Peyer's patch (tissue), 4 donors: ENCODE data around the gene TANC2. TPM values are rescaled to one million over a fixed set of nuclear protein-coding genes. Genes with fewer than 3 reads are reported as not detected.
A peak's percentile ranks its signal among the peaks of the same experiment; 100 is the strongest.

Source experiments
- DNase-seq, 3 donors: peaks; one replicate each; pipeline ENCODE4 v3.0.0-alpha.2; 2017 to 2019
- H3K27ac ChIP-seq, 4 donors: fragments of 200-600 bp; sonication (generic); one replicate each; pipeline ENCODE4 v1.5.1; 2016 to 2019
- H3K27me3 ChIP-seq, 2 donors: fragments of 200-600 bp; sonication (generic); one replicate each; pipeline ENCODE4 v1.5.1; 2019
- H3K36me3 ChIP-seq, 3 donors: fragments of 200-600 bp; sonication (generic); one replicate each; pipeline ENCODE4 v1.5.1; 2016 to 2019
- H3K4me1 ChIP-seq, 4 donors: fragments of 200-600 bp; sonication (generic); one replicate each; pipeline ENCODE4 v1.5.1; 2016 to 2019
- H3K4me3 ChIP-seq, 4 donors: fragments of 200-600 bp; sonication (generic); 1 replicate in 3 of 4; 2 replicates in 1 of 4; pipeline ENCODE4 v1.5.1; 2016 to 2019; ENCODE audit warnings: mild to moderate bottlenecking in 1 of 4
- H3K9me3 ChIP-seq, 4 donors: fragments of 200-600 bp; sonication (generic); one replicate each; pipeline ENCODE4 v1.5.1; 2016 to 2019; ENCODE audit warnings: mild to moderate bottlenecking in 1 of 4
- POLR2A ChIP-seq, 2 donors: fragments of 450-650 bp; IDR thresholded peaks; one replicate each; pipeline ENCODE4 v1.5.1; 2017; ENCODE audit warnings: antibody characterized with exemption in 2 of 2, mild to moderate bottlenecking in 2 of 2, moderate library complexity in 2 of 2
- total RNA-seq, 4 donors: library from RNA; depleted of rRNA; stranded (reverse); fragments of >200 nt; gene quantifications; one replicate each; pipeline ENCODE4 v1.1.0, GENCODE V29; 2016
- TF ChIP-seq, protein P1 (sequence below), 6 experiments: fragments of 450-650 bp in 4 of 6; fragments of 200-600 bp in 2 of 6; sonication (generic) in 1 of 6; IDR thresholded peaks; one replicate each; pipeline ENCODE4 v1.5.1; 2017 to 2019; ENCODE audit warnings: antibody characterized with exemption in 6 of 6, mild to moderate bottlenecking in 3 of 6, moderate library complexity in 1 of 6

Gene TANC2
- total RNA-seq, 4 donors from 2014 or later = 3.2 to 21.5 (median 7.8) TPM

DNA sequence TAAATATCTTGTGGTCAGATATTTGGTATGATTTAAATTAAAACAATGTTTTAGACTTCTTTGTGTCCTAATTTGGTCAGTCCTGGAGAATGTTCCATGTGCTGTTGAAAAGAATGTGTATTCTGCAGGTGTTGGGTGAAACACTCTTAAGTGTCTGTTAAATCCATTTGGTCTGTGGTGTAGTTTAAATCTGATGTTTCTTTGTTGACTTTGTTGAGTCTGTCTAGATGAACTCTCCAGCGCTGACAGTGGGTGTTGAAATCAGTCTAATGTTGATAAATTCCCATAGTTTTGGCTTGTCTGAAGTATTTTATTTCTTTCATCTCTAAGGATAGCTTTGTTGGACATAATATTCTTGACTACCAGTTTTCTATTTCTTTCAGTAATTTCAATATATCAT, 18.8 kb downstream of the TANC2 start:
- H3K27me3 ChIP-seq = no peaks in the 10 kb centered on the region
- no peaks in the 10 kb centered on the region for H3K9me3 ChIP-seq
- no peak overlapping the region for H3K27ac ChIP-seq
- no peaks in the 10 kb centered on the region for H3K4me1 ChIP-seq
- no peak for DNase-seq
- no peaks in the 10 kb centered on the region for H3K36me3 ChIP-seq
- H3K4me3 ChIP-seq = no peak overlapping the region
- TF ChIP-seq, protein P1, sequence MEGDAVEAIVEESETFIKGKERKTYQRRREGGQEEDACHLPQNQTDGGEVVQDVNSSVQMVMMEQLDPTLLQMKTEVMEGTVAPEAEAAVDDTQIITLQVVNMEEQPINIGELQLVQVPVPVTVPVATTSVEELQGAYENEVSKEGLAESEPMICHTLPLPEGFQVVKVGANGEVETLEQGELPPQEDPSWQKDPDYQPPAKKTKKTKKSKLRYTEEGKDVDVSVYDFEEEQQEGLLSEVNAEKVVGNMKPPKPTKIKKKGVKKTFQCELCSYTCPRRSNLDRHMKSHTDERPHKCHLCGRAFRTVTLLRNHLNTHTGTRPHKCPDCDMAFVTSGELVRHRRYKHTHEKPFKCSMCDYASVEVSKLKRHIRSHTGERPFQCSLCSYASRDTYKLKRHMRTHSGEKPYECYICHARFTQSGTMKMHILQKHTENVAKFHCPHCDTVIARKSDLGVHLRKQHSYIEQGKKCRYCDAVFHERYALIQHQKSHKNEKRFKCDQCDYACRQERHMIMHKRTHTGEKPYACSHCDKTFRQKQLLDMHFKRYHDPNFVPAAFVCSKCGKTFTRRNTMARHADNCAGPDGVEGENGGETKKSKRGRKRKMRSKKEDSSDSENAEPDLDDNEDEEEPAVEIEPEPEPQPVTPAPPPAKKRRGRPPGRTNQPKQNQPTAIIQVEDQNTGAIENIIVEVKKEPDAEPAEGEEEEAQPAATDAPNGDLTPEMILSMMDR (IDR thresholded peaks at IDR 0.05) = no peak
- TF ChIP-seq POLR2A (IDR thresholded peaks at IDR 0.05) = no peak

DNA sequence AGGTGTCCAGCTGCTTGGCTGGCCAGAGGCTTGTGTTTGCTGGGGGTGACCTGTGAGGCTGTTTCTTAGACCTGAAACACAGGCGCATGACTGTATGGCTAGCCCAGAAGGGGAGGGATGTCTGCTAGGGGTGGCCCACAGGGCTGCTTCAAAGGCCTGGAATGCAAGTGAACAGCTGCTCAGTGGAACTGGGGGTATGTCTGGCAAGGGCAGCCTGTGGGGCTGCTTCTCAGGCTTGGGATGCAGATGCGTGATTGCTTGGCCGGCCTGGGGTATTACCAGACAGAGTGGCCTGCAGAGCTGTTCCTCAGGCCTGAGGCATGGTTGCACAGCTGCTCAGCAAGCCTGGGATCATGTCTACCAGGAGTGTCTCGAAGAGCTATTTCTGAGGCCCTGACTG, 20.5 kb downstream of the TANC2 start:
- Histone ChIP-seq H3K9me3 (no peaks in the 10 kb centered on the region), H3K36me3 (no peaks in the 10 kb centered on the region), H3K27me3 (no peaks in the 10 kb centered on the region), H3K4me3 (no peak overlapping the region), H3K27ac (no peak overlapping the region), H3K4me1 (no peaks in the 10 kb centered on the region)
- no peak for TF ChIP-seq POLR2A (IDR thresholded peaks at IDR 0.05)
- TF ChIP-seq, protein P1 (IDR thresholded peaks at IDR 0.05) = no peak
- no peak for DNase-seq

DNA sequence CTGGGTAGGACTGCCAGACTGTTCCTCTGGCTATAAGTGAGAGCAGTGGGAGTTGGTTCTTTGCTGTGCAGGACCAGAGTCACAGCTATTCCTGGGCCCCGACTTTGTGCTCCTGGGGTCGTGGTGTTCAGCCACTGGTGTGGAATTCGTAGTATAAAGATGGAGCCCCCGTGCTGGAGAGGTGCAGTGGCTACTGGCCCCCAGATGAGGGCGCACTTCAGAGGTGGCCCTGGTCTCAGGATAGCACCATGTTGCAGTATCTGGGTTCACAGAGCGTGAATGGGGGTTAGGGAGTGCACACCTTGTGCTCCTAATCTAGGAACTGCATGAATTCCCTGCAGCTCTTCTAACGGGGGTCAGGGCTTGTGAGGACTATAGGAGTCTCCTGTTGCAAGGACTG, 21.1 kb downstream of the TANC2 start:
- Histone ChIP-seq H3K27me3 (no peaks in the 10 kb centered on the region), H3K4me1 (no peaks in the 10 kb centered on the region), H3K9me3 (no peaks in the 10 kb centered on the region), H3K36me3 (no peaks in the 10 kb centered on the region), H3K4me3 (no peak overlapping the region), H3K27ac (no peak overlapping the region)
- DNase-seq = no peak
- TF ChIP-seq, protein P1 (IDR thresholded peaks at IDR 0.05) = no peak
- TF ChIP-seq POLR2A (IDR thresholded peaks at IDR 0.05) = no peak

DNA sequence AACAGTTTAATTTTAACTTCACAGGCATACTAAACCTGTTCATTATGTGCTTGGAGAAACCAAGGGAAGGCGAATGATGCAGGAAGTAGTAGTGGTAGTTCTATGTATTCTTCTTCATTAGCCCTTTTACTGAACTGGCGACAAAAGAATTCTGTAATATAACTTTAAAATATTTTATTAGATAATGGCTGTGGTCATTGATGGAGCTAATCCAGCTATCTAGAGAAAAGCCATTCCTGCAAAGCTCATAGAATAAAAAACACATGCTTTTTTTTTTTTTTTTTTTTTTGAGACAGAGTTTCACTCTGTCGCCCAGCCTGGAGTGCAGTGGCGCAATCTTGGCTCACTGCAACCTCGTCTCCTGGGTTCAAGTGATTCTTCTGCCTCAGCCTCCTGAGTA, 23.5 kb downstream of the TANC2 start:
- TF ChIP-seq, protein P1 (IDR thresholded peaks at IDR 0.05) = no peak
- TF ChIP-seq POLR2A (IDR thresholded peaks at IDR 0.05) = no peak
- H3K9me3 ChIP-seq = no peaks in the 10 kb centered on the region
- H3K36me3 ChIP-seq = no peaks in the 10 kb centered on the region
- no peaks in the 10 kb centered on the region for H3K4me1 ChIP-seq
- no peaks in the 10 kb centered on the region for H3K27me3 ChIP-seq
- H3K27ac ChIP-seq = no peak overlapping the region
- H3K4me3 ChIP-seq = no peak overlapping the region
- no peak for DNase-seq

DNA sequence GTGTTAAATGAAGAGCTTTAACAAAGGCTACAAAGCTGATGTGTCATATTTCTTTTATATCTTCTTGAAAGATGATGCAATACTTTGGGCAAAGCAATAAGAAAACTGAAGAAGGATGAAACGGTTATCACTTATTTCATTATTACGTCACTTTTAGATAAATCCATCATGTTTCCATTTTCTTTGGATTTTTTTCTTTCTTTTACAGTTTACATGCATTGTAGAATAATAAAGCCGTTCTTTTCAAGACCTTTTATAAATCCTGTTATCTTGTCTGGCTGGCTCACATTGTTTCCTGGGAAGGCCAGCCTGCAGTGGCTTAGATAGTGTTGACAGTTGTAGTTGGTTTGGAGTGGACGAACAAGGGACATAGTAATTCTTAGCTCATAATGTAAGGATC, 28.9 kb downstream of the TANC2 start:
- H3K27ac ChIP-seq = no peak overlapping the region
- no peaks in the 10 kb centered on the region for H3K36me3 ChIP-seq
- H3K27me3 ChIP-seq = no peaks in the 10 kb centered on the region
- no peaks in the 10 kb centered on the region for H3K9me3 ChIP-seq
- H3K4me1 ChIP-seq = no peaks in the 10 kb centered on the region
- H3K4me3 ChIP-seq = no peak overlapping the region
- DNase-seq = no peak
- no peak for TF ChIP-seq POLR2A (IDR thresholded peaks at IDR 0.05)
- TF ChIP-seq, protein P1 (IDR thresholded peaks at IDR 0.05) = no peak

DNA sequence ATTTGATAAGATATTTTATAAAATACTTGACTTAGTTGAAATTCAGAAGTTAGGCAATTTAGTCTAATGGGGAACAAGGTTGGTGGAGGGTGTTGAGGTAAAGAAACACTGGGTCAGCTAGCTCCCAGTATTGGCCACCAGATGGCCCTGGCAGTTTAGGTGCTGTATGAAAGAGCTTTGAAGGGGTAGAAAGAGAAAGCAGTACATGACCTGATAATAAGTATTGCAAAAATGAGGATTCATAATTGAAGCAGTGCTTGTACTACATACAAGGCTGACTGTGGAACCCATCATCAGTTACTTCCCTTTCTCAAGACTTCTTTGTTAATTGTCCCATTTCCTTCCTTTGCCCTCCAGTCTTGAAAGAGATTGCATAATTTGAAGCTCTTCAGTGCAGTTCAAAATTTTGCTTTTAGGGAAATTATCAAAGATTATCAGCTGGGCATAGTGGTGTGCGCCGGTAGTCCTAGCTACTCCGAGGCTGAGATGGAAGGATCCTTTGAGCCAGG, 29.4 kb downstream of the TANC2 start:
- Histone ChIP-seq H3K4me3 (no peak overlapping the region), H3K4me1 (no peaks in the 10 kb centered on the region), H3K27me3 (no peaks in the 10 kb centered on the region), H3K9me3 (no peaks in the 10 kb centered on the region), H3K27ac (no peak overlapping the region), H3K36me3 (no peaks in the 10 kb centered on the region)
- peak in 1 of 3 donors; percentile 58 for DNase-seq
- TF ChIP-seq, protein P1 (IDR thresholded peaks at IDR 0.05) = peak in 4 of 6 experiments; percentile 17 to 53 (median 45)
- TF ChIP-seq POLR2A (IDR thresholded peaks at IDR 0.05) = no peak
